ENCODE measurements around the gene BTNL2.
"Not testable (repeated sequence)": the region's sequence is repeated elsewhere in the genome, so short reads cannot be mapped to it uniquely, and the experiment has no call there.

DNA sequence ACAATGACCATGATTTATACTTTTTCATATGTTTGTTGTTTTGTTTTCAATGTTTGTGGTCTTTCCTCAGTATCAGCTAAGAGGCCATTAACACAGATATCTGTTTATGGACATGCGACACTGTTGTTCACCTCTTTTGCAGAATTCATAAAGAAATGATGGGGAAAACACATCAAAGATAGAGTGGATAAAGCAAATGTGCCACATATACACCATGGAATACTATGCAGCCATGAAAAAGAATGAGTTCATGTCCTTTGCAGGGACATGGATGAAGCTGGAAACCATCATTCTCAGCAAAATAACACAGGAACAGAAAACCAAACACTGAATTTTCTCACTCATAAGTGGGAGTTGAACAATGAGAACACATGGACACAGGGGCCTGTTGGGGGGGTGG is 27.0 kb upstream of the BTNL2 start:
- not testable (repeated sequence) for TF ChIP-seq EZH2 (IDR thresholded peaks at IDR 0.05; ENCODE audit: insufficient read depth, poor library complexity, severe bottlenecking); EZH2phosphoT487 (IDR thresholded peaks at IDR 0.05; ENCODE audit: insufficient read depth, low read depth)

Measured in GM23248 (cell line).